Measurements from ENCODE around the gene IL1RAP. TPM values are rescaled to one million over a fixed set of nuclear protein-coding genes. Genes with fewer than 3 reads are reported as not detected.

Gene IL1RAP
- total RNA-seq, 1 donor from 2014 or later, result 4.4 TPM

DNA sequence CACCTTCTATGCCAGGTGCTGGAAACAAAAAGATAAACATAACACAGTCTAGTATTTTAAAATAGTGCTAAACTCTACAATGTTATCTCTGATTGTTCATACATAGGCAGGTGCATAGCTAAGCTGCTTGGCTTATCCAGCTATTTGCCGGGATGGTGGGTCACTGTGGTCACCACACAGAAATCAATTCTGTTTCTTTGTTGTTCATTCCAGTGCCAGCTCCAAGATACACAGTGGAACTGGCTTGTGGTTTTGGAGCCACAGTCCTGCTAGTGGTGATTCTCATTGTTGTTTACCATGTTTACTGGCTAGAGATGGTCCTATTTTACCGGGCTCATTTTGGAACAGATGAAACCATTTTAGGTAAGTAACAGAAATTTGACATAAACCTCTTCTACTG lies 130.2 kb downstream of the IL1RAP start:
- Mint-ChIP-seq H3K27me3 (ENCODE audit: low read depth) (no peaks in the 10 kb centered on the region), H3K9me3 (no peaks in the 10 kb centered on the region), H3K36me3 (ENCODE audit: low read depth) (no peaks in the 10 kb centered on the region), H3K4me1 (no peaks in the 10 kb centered on the region), H3K4me3 (no peak overlapping the region), H3K27ac (ENCODE audit: unreplicated experiment) (no peak overlapping the region)
- no peak for DNase-seq (ENCODE audit: low read depth, low spot score)
- no peak for TF ChIP-seq CTCF (conservative IDR thresholded peaks at IDR 0.05)

DNA sequence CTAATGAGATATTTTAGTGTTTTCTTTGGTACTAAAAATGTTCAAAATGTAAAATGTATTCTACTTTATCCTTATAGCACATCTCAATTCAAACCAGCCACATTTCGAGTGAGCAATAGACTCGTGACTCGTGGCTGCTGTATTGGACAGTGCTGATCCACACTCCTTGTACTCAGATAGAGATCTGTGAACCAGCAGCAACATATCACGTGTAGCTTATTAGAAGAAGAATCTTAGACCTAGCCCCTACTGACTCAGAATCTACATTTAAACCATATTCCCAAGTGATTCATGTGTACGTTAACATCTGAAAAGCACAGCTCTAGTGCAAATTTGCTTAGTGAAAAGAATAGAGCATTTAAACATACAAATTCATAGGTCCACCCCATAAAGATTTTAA lies 130.9 kb downstream of the IL1RAP start:
- peaks cover 5% of the 10 kb centered on the region for H3K4me1 Mint-ChIP-seq
- no peaks in the 10 kb centered on the region for H3K27me3 Mint-ChIP-seq (ENCODE audit: low read depth)
- no peak for DNase-seq (ENCODE audit: low read depth, low spot score)
- no peak overlapping the region for H3K27ac Mint-ChIP-seq (ENCODE audit: unreplicated experiment)
- no peak overlapping the region for H3K4me3 Mint-ChIP-seq
- H3K36me3 Mint-ChIP-seq (ENCODE audit: low read depth), result no peaks in the 10 kb centered on the region
- TF ChIP-seq CTCF (conservative IDR thresholded peaks at IDR 0.05), result no peak
- no peaks in the 10 kb centered on the region for H3K9me3 Mint-ChIP-seq

- peaks cover 5% of the 10 kb centered on the region for H3K4me1 Mint-ChIP-seq
- H3K36me3 Mint-ChIP-seq (ENCODE audit: low read depth), result no peaks in the 10 kb centered on the region
- no peak overlapping the region for H3K27ac Mint-ChIP-seq (ENCODE audit: unreplicated experiment)
- TF ChIP-seq CTCF (conservative IDR thresholded peaks at IDR 0.05), result no peak
- no peak overlapping the region for H3K4me3 Mint-ChIP-seq
- H3K9me3 Mint-ChIP-seq, result no peaks in the 10 kb centered on the region
- DNase-seq (ENCODE audit: low read depth, low spot score), result no peak
- H3K27me3 Mint-ChIP-seq (ENCODE audit: low read depth), result no peaks in the 10 kb centered on the region
These were observed 132.1 kb downstream of the IL1RAP start for GRCh38 chr3:190645932-190646460.

GRCh38 chr3:190646996-190647395 lies 133.1 kb downstream of the IL1RAP start:
- Mint-ChIP-seq H3K36me3 (ENCODE audit: low read depth) (no peaks in the 10 kb centered on the region), H3K4me1 (peaks cover 5% of the 10 kb centered on the region), H3K9me3 (no peaks in the 10 kb centered on the region), H3K27ac (ENCODE audit: unreplicated experiment) (no peak overlapping the region), H3K4me3 (no peak overlapping the region), H3K27me3 (ENCODE audit: low read depth) (no peaks in the 10 kb centered on the region)
- no peak for DNase-seq (ENCODE audit: low read depth, low spot score)
- no peak for TF ChIP-seq CTCF (conservative IDR thresholded peaks at IDR 0.05)

GRCh38 chr3:190655933-190656332 lies 142.0 kb downstream of the IL1RAP start:
- no peak for TF ChIP-seq CTCF (conservative IDR thresholded peaks at IDR 0.05)
- Mint-ChIP-seq H3K4me1 (no peaks in the 10 kb centered on the region), H3K4me3 (no peak overlapping the region)

DNA sequence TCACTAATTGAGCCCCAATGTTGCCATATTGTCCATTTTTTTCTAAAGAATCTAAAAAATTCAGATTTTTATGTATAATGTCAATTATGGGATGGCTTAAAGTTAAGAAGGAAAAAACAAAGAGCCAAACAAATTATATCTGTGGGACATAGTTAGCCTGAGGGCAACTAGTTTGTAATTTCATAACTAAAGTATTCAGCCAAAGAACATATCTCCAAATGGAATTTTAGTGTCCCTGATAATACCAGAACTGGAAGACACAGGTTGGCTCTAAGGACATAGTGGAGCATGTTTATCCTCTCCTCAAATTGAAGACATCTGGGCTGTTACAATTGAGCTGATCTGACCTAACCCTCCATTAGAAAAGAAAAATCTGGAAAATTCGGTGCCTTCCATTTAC lies 144.2 kb downstream of the IL1RAP start:
- H3K36me3 Mint-ChIP-seq (ENCODE audit: low read depth), result no peaks in the 10 kb centered on the region
- peaks cover 3% of the 10 kb centered on the region for H3K27me3 Mint-ChIP-seq (ENCODE audit: low read depth)
- TF ChIP-seq CTCF (conservative IDR thresholded peaks at IDR 0.05), result no peak
- H3K4me3 Mint-ChIP-seq, result no peak overlapping the region
- DNase-seq (ENCODE audit: low read depth, low spot score), result no peak
- no peaks in the 10 kb centered on the region for H3K4me1 Mint-ChIP-seq
- no peaks in the 10 kb centered on the region for H3K9me3 Mint-ChIP-seq
- H3K27ac Mint-ChIP-seq (ENCODE audit: unreplicated experiment), result no peak overlapping the region

More at GRCh38 chr3:190655933-190656332, 142.0 kb downstream of the IL1RAP start:
- no peaks in the 10 kb centered on the region for H3K36me3 Mint-ChIP-seq (ENCODE audit: low read depth)
- DNase-seq (ENCODE audit: low read depth, low spot score), result no peak
- H3K27me3 Mint-ChIP-seq (ENCODE audit: low read depth), result peaks cover 3% of the 10 kb centered on the region
- no peak overlapping the region for H3K27ac Mint-ChIP-seq (ENCODE audit: unreplicated experiment)
- H3K9me3 Mint-ChIP-seq, result no peaks in the 10 kb centered on the region
